HCT116 (cell line): ENCODE measurements around the gene ROCK2. TPM values are rescaled to one million over a fixed set of nuclear protein-coding genes. Genes with fewer than 3 reads are reported as not detected.

Experiments used
- ATAC-seq: fragments of 200-7000 bp; cut with Tn5 transposase; 2 replicates; pipeline ENCODE4 v1.9.1; 2020; ENCODE audit warnings: mild to moderate bottlenecking, moderate library complexity
- BruUV-seq: library from RNA; stranded (reverse); fragments of 400-500 nt; replicated peaks from 2 replicates; lab custom pipeline; 2021; lab: Mats Ljungman, UMichigan
- CTCF ChIA-PET: fragments of 300-600 bp; sonication (Branson Sonifier 250); formaldehyde crosslinking; loops from one replicate; lab custom pipeline; 2021; ENCODE audit warnings: antibody characterized with exemption; lab: Charles Lee
- POLR2A ChIA-PET: fragments of 300-600, 350-600 bp; sonication (Branson Sonifier 250); formaldehyde crosslinking; loops from one replicate; lab custom pipeline; 2021; ENCODE audit warnings: antibody characterized with exemption; lab: Charles Lee
- RAD21 ChIA-PET, 2 experiments: fragments of 300-600 bp; sonication (Branson Sonifier 250); formaldehyde crosslinking; loops; one replicate each; lab custom pipeline; 2023; ENCODE audit warnings: low total read pairs in 2 of 2; ENCODE audit not compliant: uncharacterized antibody in 2 of 2, unreplicated experiment in 2 of 2, low non-redundant PET in 1 of 2; lab: Charles Lee
- DNase-seq: peaks from one replicate; pipeline ENCODE4 v3.0.0-alpha.2; 2010; ENCODE audit warnings: low read depth, low spot score
- H2AFZ ChIP-seq: fragments of 200-600 bp; shearing (Covaris generic), sonication (generic); 2 replicates; pipeline ENCODE4 v1.6.1; 2017; ENCODE audit warnings: low read depth, mixed run types, mixed read lengths, antibody characterized with exemption, low read length; ENCODE audit not compliant: poor library complexity, severe bottlenecking
- H3K27ac ChIP-seq: 2 replicates; pipeline ENCODE4 v1.5.1; 2012; ENCODE audit warnings: low read depth, low read length
- H3K27me3 ChIP-seq: fragments of 200-600 bp; sonication (generic); 2 replicates; pipeline ENCODE4 v1.6.1; 2016; ENCODE audit warnings: mixed run types, low read length, mixed read lengths; ENCODE audit not compliant: insufficient read depth
- H3K36me3 ChIP-seq, 2 experiments: fragments of 200-500 bp in 1 of 2; fragments of 200-600 bp in 1 of 2; sonication (Bioruptor generic) in 1 of 2; sonication (generic) in 1 of 2; 2 replicates each; pipeline versions ENCODE4 v1.5.1 to v1.6.1; 2014 to 2016; ENCODE audit warnings: low read length in 2 of 2, inconsistent platforms in 1 of 2, mixed read lengths in 1 of 2, mixed run types in 1 of 2; ENCODE audit not compliant: insufficient read depth in 2 of 2, control insufficient read depth in 1 of 2
- H3K4me1 ChIP-seq, 2 experiments: fragments of 200-600 bp in 1 of 2; sonication (generic) in 1 of 2; 2 replicates each; pipeline versions ENCODE4 v1.5.1 to v1.6.1; 2012 to 2017; ENCODE audit warnings: low read length in 2 of 2, inconsistent platforms in 1 of 2, mild to moderate bottlenecking in 1 of 2, mixed read lengths in 1 of 2, mixed run types in 1 of 2, moderate library complexity in 1 of 2; ENCODE audit not compliant: insufficient read depth in 2 of 2, control insufficient read depth in 1 of 2
- H3K4me2 ChIP-seq: fragments of 200-600 bp; sonication (generic); 2 replicates; pipeline ENCODE4 v1.6.1; 2017; ENCODE audit warnings: mixed run types, low read length, mixed read lengths
- H3K4me3 ChIP-seq, 2 experiments: fragments of 200-600 bp in 1 of 2; sonication (generic) in 1 of 2; replicated peaks in 1 of 2; 2 replicates each; pipeline ENCODE4 v1.5.1; 2011 to 2016; ENCODE audit warnings: low read length in 2 of 2, control low read depth in 1 of 2, low read depth in 1 of 2, mild to moderate bottlenecking in 1 of 2, mixed read lengths in 1 of 2, mixed run types in 1 of 2
- H3K79me2 ChIP-seq: fragments of 200-600 bp; sonication (generic); 2 replicates; pipeline ENCODE4 v1.6.1; 2017; ENCODE audit warnings: mild to moderate bottlenecking, mixed run types, low read length, moderate library complexity, mixed read lengths; ENCODE audit not compliant: insufficient read depth
- H3K9ac ChIP-seq: fragments of 200-600 bp; sonication (generic); 2 replicates; pipeline ENCODE4 v1.6.1; 2016; ENCODE audit warnings: low read length, mixed read lengths
- H3K9me2 ChIP-seq: fragments of 200-600 bp; sonication (generic), shearing (Covaris generic); 2 replicates; pipeline ENCODE4 v1.6.1; 2017; ENCODE audit warnings: mixed run types, mild to moderate bottlenecking, moderate library complexity; ENCODE audit not compliant: insufficient read depth
- H3K9me3 ChIP-seq, 2 experiments: fragments of 200-500 bp in 1 of 2; fragments of 200-600 bp in 1 of 2; sonication (Bioruptor generic) in 1 of 2; sonication (generic) in 1 of 2; 2 replicates each; pipeline ENCODE4 v1.6.1; 2014 to 2017; ENCODE audit warnings: low read length in 2 of 2, mixed read lengths in 2 of 2, inconsistent platforms in 1 of 2, low read depth in 1 of 2, mild to moderate bottlenecking in 1 of 2, mixed run types in 1 of 2, moderate library complexity in 1 of 2; ENCODE audit not compliant: control insufficient read depth in 1 of 2, insufficient read depth in 1 of 2
- H4K20me1 ChIP-seq: fragments of 200-600 bp; sonication (generic), shearing (Covaris generic); 2 replicates; pipeline ENCODE4 v1.6.1; 2017; ENCODE audit warnings: mixed run types, mild to moderate bottlenecking, moderate library complexity; ENCODE audit not compliant: insufficient read depth
- CEBPB ChIP-seq: IDR thresholded peaks from 2 replicates; pipeline ENCODE4 v1.6.1; 2012; ENCODE audit warnings: low read depth
- EGR1 ChIP-seq: IDR thresholded peaks from 2 replicates; pipeline ENCODE4 v1.6.1; 2012; ENCODE audit warnings: low read depth
- EZH2phosphoT487 ChIP-seq: fragments of 200-600 bp; IDR thresholded peaks from 2 replicates; pipeline ENCODE4 v1.6.1; 2018; ENCODE audit warnings: antibody characterized with exemption, borderline replicate concordance
- FOSL1 ChIP-seq: IDR thresholded peaks from 2 replicates; pipeline ENCODE4 v1.6.1; 2012; ENCODE audit warnings: low read depth
- JUND ChIP-seq: IDR thresholded peaks from 2 replicates; pipeline ENCODE4 v1.6.1; 2012
- POLR2A ChIP-seq: IDR thresholded peaks from 2 replicates; pipeline ENCODE4 v1.7.0; 2011; ENCODE audit warnings: borderline replicate concordance; ENCODE audit not compliant: insufficient read depth, insufficient read length; ENCODE audit errors: extremely low read depth
- POLR2AphosphoS5 ChIP-seq: IDR thresholded peaks from 2 replicates; pipeline ENCODE4 v1.6.1; 2011; ENCODE audit warnings: mild to moderate bottlenecking, low read depth, low read length, moderate library complexity
- RAD21 ChIP-seq: IDR thresholded peaks from 2 replicates; pipeline ENCODE4 v1.6.1; 2012; ENCODE audit warnings: low read depth, mild to moderate bottlenecking
- SP1 ChIP-seq: IDR thresholded peaks from 2 replicates; pipeline ENCODE4 v1.6.1; 2012; ENCODE audit warnings: low read depth
- SRF ChIP-seq: IDR thresholded peaks from 2 replicates; pipeline ENCODE4 v1.6.1; 2012; ENCODE audit warnings: low read depth
- YY1 ChIP-seq: IDR thresholded peaks from 2 replicates; pipeline ENCODE4 v1.6.1; 2011; ENCODE audit warnings: low read length, low read depth, moderate library complexity, mild to moderate bottlenecking; ENCODE audit not compliant: insufficient replicate concordance; ENCODE audit errors: extremely low read depth
- ZFX ChIP-seq: fragments of 450-650 bp; IDR thresholded peaks from 2 replicates; pipeline ENCODE4 v1.6.1; 2017
- ZNF274 ChIP-seq: fragments of 200-500 bp; sonication (Bioruptor generic); IDR thresholded peaks from 2 replicates; pipeline ENCODE4 v1.6.1; 2014; ENCODE audit warnings: mild to moderate bottlenecking, low read depth, low read length, inconsistent platforms
- intact Hi-C: fragments of 100-400 bp; cut with micrococcal nuclease; formaldehyde crosslinking; loops from 2 replicates; pipeline ENCODE4 v1.10.0; 2022
- total RNA-seq: library from RNA; stranded (reverse); gene quantifications from one replicate; pipeline ENCODE4 v1.2.1, GENCODE V29; 2021; ENCODE audit not compliant: unreplicated experiment
- TF ChIP-seq, protein P1 (sequence below), 3 experiments: fragments of 200-600 bp in 1 of 3; sonication (generic) in 1 of 3; IDR thresholded peaks in 2 of 3; conservative IDR thresholded peaks in 1 of 3; 2 replicates each; pipeline ENCODE4 v1.5.1; 2012 to 2017; ENCODE audit warnings: low read depth in 2 of 3, low read length in 2 of 3, antibody characterized with exemption in 1 of 3, borderline replicate concordance in 1 of 3, control low read depth in 1 of 3, mild to moderate bottlenecking in 1 of 3, mixed read lengths in 1 of 3, mixed run types in 1 of 3, moderate library complexity in 1 of 3; ENCODE audit not compliant: insufficient read depth in 1 of 3
- TF ChIP-seq, protein P2 (sequence below): IDR thresholded peaks from 2 replicates; pipeline ENCODE4 v1.6.1; 2012
- TF ChIP-seq, protein P3 (sequence below): IDR thresholded peaks from 2 replicates; pipeline ENCODE4 v1.6.1; 2011; ENCODE audit warnings: mild to moderate bottlenecking, low read length, moderate library complexity; ENCODE audit not compliant: insufficient replicate concordance; ENCODE audit errors: extremely low read depth

ROCK2 gene
- total RNA-seq, 1 experiment from 2014 or later: 48.0 TPM

DNA sequence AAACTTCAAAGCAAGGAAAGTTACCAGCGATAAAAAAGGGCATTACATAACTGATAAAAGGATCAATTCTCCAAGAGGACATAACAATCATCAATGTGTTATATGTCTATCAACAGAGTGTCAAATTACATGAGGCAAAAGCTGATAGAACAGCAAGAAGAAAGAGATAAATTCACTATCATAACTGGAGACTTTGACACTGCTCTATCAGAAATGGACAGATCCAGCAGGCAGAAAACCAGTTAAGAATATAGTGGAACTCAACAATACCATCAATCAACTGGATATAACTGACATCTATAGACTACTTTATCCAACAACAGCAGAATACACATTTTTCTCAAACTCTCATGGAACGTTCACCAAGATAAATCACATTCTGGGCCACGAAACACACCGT lies 65.0 kb downstream of the ROCK2 start:
- no peak for TF ChIP-seq POLR2A
- intact Hi-C loops: no loop called here
- ChIA-PET POLR2A (no interaction called here), CTCF (no interaction called here), RAD21 (no interaction called here)
- H3K27ac ChIP-seq: no peak overlapping the region
- no peak overlapping the region for H3K4me3 ChIP-seq
- H3K9ac ChIP-seq: no peak overlapping the region
- no peaks in the 10 kb centered on the region for H3K27me3 ChIP-seq
- no peak overlapping the region for H3K4me2 ChIP-seq
- peaks cover 63% of the 10 kb centered on the region for H3K79me2 ChIP-seq
- no peaks in the 10 kb centered on the region for H3K4me1 ChIP-seq
- ATAC-seq (no peak), DNase-seq (no peak)
- H3K9me2 ChIP-seq: no peaks in the 10 kb centered on the region
- H3K36me3 ChIP-seq: peaks cover 0 to 3% of the 10 kb centered on the region in 2 experiments; a peak in 1 of 4 replicates
- no peak overlapping the region for H2AFZ ChIP-seq
- no TSS peak for BruUV-seq
- H4K20me1 ChIP-seq: peaks cover 11% of the 10 kb centered on the region
- H3K9me3 ChIP-seq: no peaks in the 10 kb centered on the region

DNA sequence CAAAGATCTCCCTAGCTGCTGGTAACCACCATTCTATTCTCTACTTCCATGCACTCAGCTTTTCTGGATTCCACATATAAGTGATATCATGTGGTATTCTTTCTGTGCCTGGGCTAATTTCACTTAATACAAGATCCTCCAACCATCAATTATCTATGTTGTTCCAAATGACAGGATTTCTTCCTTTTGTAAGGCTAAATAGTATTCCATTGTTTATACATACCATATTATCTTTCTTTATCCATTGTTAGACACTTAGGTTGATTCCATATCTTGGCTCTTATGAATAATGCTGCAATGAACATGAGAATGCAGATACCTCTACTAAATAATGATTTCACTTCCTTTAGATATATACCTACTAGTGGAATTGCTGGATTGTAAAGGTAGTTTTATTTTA lies 66.2 kb downstream of the ROCK2 start:
- ChIA-PET CTCF (no interaction called here), POLR2A (no interaction called here), RAD21 (no interaction called here)
- Histone ChIP-seq H2AFZ (no peak overlapping the region), H3K9me2 (no peaks in the 10 kb centered on the region), H3K27me3 (no peaks in the 10 kb centered on the region), H3K9me3 (no peaks in the 10 kb centered on the region), H3K9ac (no peak overlapping the region), H3K27ac (no peak overlapping the region), H4K20me1 (peaks cover 17% of the 10 kb centered on the region), H3K79me2 (peaks cover 75% of the 10 kb centered on the region), H3K4me1 (no peaks in the 10 kb centered on the region), H3K4me3 (no peak overlapping the region), H3K4me2 (no peak overlapping the region), H3K36me3 (no peaks in the 10 kb centered on the region)
- DNase-seq (no peak), ATAC-seq (no peak)
- BruUV-seq: no TSS peak
- intact Hi-C loops: no loop called here
- TF ChIP-seq CEBPB: no peak
- no peak for TF ChIP-seq EZH2phosphoT487
- no peak for TF ChIP-seq JUND
- TF ChIP-seq POLR2AphosphoS5: no peak
- TF ChIP-seq SRF: no peak
- no peak for TF ChIP-seq FOSL1
- TF ChIP-seq, protein P1, sequence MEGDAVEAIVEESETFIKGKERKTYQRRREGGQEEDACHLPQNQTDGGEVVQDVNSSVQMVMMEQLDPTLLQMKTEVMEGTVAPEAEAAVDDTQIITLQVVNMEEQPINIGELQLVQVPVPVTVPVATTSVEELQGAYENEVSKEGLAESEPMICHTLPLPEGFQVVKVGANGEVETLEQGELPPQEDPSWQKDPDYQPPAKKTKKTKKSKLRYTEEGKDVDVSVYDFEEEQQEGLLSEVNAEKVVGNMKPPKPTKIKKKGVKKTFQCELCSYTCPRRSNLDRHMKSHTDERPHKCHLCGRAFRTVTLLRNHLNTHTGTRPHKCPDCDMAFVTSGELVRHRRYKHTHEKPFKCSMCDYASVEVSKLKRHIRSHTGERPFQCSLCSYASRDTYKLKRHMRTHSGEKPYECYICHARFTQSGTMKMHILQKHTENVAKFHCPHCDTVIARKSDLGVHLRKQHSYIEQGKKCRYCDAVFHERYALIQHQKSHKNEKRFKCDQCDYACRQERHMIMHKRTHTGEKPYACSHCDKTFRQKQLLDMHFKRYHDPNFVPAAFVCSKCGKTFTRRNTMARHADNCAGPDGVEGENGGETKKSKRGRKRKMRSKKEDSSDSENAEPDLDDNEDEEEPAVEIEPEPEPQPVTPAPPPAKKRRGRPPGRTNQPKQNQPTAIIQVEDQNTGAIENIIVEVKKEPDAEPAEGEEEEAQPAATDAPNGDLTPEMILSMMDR (IDR thresholded peaks at IDR 0.05 in 2 of 3, conservative IDR thresholded peaks at IDR 0.05 in 1 of 3; ENCODE audit: borderline replicate concordance in 1 of 3, insufficient read depth in 1 of 3, low read depth in 2 of 3, low read length in 2 of 3): no peak
- no peak for TF ChIP-seq SP1
- TF ChIP-seq, protein P2, sequence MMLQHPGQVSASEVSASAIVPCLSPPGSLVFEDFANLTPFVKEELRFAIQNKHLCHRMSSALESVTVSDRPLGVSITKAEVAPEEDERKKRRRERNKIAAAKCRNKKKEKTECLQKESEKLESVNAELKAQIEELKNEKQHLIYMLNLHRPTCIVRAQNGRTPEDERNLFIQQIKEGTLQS: no peak
- no peak for TF ChIP-seq ZFX
- no peak for TF ChIP-seq YY1
- no peak for TF ChIP-seq EGR1
- TF ChIP-seq ZNF274: no peak
- TF ChIP-seq, protein P3, sequence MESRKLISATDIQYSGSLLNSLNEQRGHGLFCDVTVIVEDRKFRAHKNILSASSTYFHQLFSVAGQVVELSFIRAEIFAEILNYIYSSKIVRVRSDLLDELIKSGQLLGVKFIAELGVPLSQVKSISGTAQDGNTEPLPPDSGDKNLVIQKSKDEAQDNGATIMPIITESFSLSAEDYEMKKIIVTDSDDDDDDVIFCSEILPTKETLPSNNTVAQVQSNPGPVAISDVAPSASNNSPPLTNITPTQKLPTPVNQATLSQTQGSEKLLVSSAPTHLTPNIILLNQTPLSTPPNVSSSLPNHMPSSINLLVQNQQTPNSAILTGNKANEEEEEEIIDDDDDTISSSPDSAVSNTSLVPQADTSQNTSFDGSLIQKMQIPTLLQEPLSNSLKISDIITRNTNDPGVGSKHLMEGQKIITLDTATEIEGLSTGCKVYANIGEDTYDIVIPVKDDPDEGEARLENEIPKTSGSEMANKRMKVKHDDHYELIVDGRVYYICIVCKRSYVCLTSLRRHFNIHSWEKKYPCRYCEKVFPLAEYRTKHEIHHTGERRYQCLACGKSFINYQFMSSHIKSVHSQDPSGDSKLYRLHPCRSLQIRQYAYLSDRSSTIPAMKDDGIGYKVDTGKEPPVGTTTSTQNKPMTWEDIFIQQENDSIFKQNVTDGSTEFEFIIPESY: no peak
- TF ChIP-seq RAD21: no peak
